HepG2 (cell line): Measurements from ENCODE around the gene MSANTD4. TPM values are rescaled to one million over a fixed set of nuclear protein-coding genes. Genes with fewer than 3 reads are reported as not detected.

Source experiments
- ATAC-seq: fragments of 200-7000 bp; cut with Tn5 transposase; 3 replicates; pipeline ENCODE4 v1.9.1; 2020; ENCODE audit warnings: mild to moderate bottlenecking, moderate library complexity
- Bru-seq: library from RNA; stranded (reverse); fragments of 400-500 nt; gene quantifications from one replicate; lab custom pipeline; 2021; lab: Mats Ljungman, UMichigan
- BruChase-seq, 2 experiments: library from RNA; stranded (reverse); fragments of 400-500 nt; gene quantifications; one replicate each; lab custom pipeline; 2021; lab: Mats Ljungman, UMichigan
- BruUV-seq: library from RNA; stranded (reverse); fragments of 400-500 nt; replicated peaks from 2 replicates; lab custom pipeline; 2021; lab: Mats Ljungman, UMichigan
- CTCF ChIA-PET: fragments of 300-600 bp; formaldehyde crosslinking; extraction: SDS; loops from one replicate; lab custom pipeline; 2021; ENCODE audit warnings: low total read pairs, inconsistent platforms, low intra/inter-chr PET ratio; lab: Yijun Ruan, JAX
- POLR2A ChIA-PET: fragments of 350-600 bp; sonication (Branson Sonifier 250); formaldehyde crosslinking; loops from one replicate; lab custom pipeline; 2020; ENCODE audit warnings: antibody characterized with exemption, inconsistent platforms; lab: Yijun Ruan, JAX
- DNase-seq: peaks from one replicate; pipeline ENCODE4 v3.0.0-alpha.2; 2015; ENCODE audit warnings: low spot score
- FAIRE-seq: peaks from 3 replicates; lab custom pipeline; 2011; peaks lifted over from hg19 to GRCh38; lab: Jason Lieb, UNC
- H2AFZ ChIP-seq: one replicate; pipeline ENCODE4 v1.6.1; 2011; ENCODE audit warnings: low read length, inconsistent platforms
- H3K27ac ChIP-seq: fragments of 300-600 bp; 3 replicates; pipeline ENCODE4 v1.8.0; 2011; ENCODE audit warnings: mixed run types, mild to moderate bottlenecking, mixed read lengths, low read length, inconsistent platforms; ENCODE audit not compliant: insufficient read depth; ENCODE audit errors: extremely low read length
- H3K27me3 ChIP-seq, 2 experiments: fragments of 200-600 bp in 1 of 2; 2 replicates in 1 of 2; 3 replicates in 1 of 2; pipeline versions ENCODE4 v1.6.0 to v1.8.0; 2011; ENCODE audit warnings: low read length in 2 of 2, mild to moderate bottlenecking in 2 of 2, moderate library complexity in 2 of 2, inconsistent platforms in 1 of 2; ENCODE audit not compliant: insufficient read depth in 2 of 2, control insufficient read depth in 1 of 2
- H3K36me3 ChIP-seq, 2 experiments: fragments of 200-600 bp in 1 of 2; replicated peaks in 1 of 2; 2 replicates in 1 of 2; 3 replicates in 1 of 2; pipeline versions ENCODE4 v1.5.1 to v1.8.0; 2011; ENCODE audit warnings: low read length in 2 of 2, inconsistent platforms in 1 of 2; ENCODE audit not compliant: insufficient read depth in 2 of 2, control insufficient read depth in 1 of 2
- H3K4me1 ChIP-seq: 2 replicates; pipeline ENCODE4 v1.5.1; 2012; ENCODE audit warnings: low read length, inconsistent platforms; ENCODE audit not compliant: insufficient read depth
- H3K4me2 ChIP-seq: 2 replicates; pipeline ENCODE4 v1.6.0; 2011; ENCODE audit warnings: low read depth, low read length, inconsistent platforms
- H3K4me3 ChIP-seq, 3 experiments: fragments of 200-600 bp in 1 of 3; sonication (generic), shearing (Covaris generic) in 1 of 3; replicated peaks in 1 of 3; 2 replicates each; pipeline ENCODE4 v1.5.1; 2011 to 2016; ENCODE audit warnings: low read length in 3 of 3, inconsistent platforms in 2 of 3, low read depth in 2 of 3, mild to moderate bottlenecking in 2 of 3, control low read depth in 1 of 3, mixed read lengths in 1 of 3; ENCODE audit not compliant: insufficient read depth in 1 of 3
- H3K79me2 ChIP-seq: one replicate; pipeline ENCODE4 v1.6.1; 2011; ENCODE audit warnings: low read length, inconsistent platforms; ENCODE audit not compliant: insufficient read depth
- H3K9ac ChIP-seq: 2 replicates; pipeline ENCODE4 v1.6.0; 2011; ENCODE audit warnings: mild to moderate bottlenecking, low read depth, low read length, inconsistent platforms; ENCODE audit not compliant: insufficient read depth
- H3K9me3 ChIP-seq: 2 replicates; pipeline ENCODE4 v1.5.1; 2012; ENCODE audit warnings: mild to moderate bottlenecking, low read length
- H4K20me1 ChIP-seq: 2 replicates; pipeline ENCODE4 v1.6.0; 2011; ENCODE audit warnings: inconsistent platforms, mild to moderate bottlenecking, low read length, moderate library complexity; ENCODE audit not compliant: insufficient read depth
- EP300 ChIP-seq, 3 experiments: sonication (generic) in 1 of 3; formaldehyde crosslinking in 1 of 3; IDR thresholded peaks; 2 replicates each; pipeline versions ENCODE4 v1.5.1 to v1.6.1; 2011 to 2020; ENCODE audit warnings: low read depth in 2 of 3, low read length in 2 of 3, borderline replicate concordance in 1 of 3, improper control_type of control experiment in 1 of 3, mild to moderate bottlenecking in 1 of 3, missing genetic modification reagents in 1 of 3, moderate library complexity in 1 of 3
- FOXK2 ChIP-seq: fragments of 450-650 bp; IDR thresholded peaks from 2 replicates; pipeline ENCODE4 v1.6.1; 2016
- KAT2B ChIP-seq: fragments of 150-350 bp; IDR thresholded peaks from 2 replicates; pipeline ENCODE4 v1.6.1; 2014; ENCODE audit warnings: low read depth, low read length, borderline replicate concordance
- PATZ1 ChIP-seq: sonication (generic); formaldehyde crosslinking; IDR thresholded peaks from 2 replicates; pipeline ENCODE4 v1.4.0; 2020; ENCODE audit warnings: missing genetic modification reagents
- POGK ChIP-seq: sonication (generic); formaldehyde crosslinking; conservative IDR thresholded peaks from 2 replicates; pipeline ENCODE4 v1.8.0; 2022; ENCODE audit warnings: mild to moderate bottlenecking, moderate library complexity, missing genetic modification reagents
- POLR2G ChIP-seq: fragments of 200-400 bp; formaldehyde crosslinking; IDR thresholded peaks from 2 replicates; pipeline ENCODE4 v1.6.1; 2018; ENCODE audit warnings: mild to moderate bottlenecking, low read depth, low read length, moderate library complexity
- RFXAP ChIP-seq: sonication (generic); formaldehyde crosslinking; IDR thresholded peaks from 2 replicates; pipeline ENCODE4 v1.4.0; 2020; ENCODE audit warnings: missing genetic modification reagents, borderline replicate concordance
- SRSF1 ChIP-seq: fragments of 200-400 bp; formaldehyde crosslinking; optimal IDR thresholded peaks from 2 replicates; pipeline ENCODE3; 2017; ENCODE audit warnings: mild to moderate bottlenecking, low read depth, low read length, moderate library complexity
- ZFP41 ChIP-seq: sonication (generic); formaldehyde crosslinking; IDR thresholded peaks from 2 replicates; pipeline ENCODE4 v1.4.0; 2020; ENCODE audit warnings: mild to moderate bottlenecking, missing genetic modification reagents, borderline replicate concordance
- WGBS: methylation state at CpG from one replicate; pipeline ENCODE4 v1.1.6; 2017; ENCODE audit warnings: low lambda C conversion rate; 5-methylcytosine and 5-hydroxymethylcytosine counted together
- in situ Hi-C: cut with HindIII; loops from 2 replicates; pipeline ENCODE4 v1.10.0; 2017; ENCODE audit warnings: low pct_unique_long_range_greater_than_20kb; ENCODE audit not compliant: extremely low pct_ligation_motif_present
- intact Hi-C: fragments of 100-400 bp; cut with micrococcal nuclease; formaldehyde crosslinking; loops from one replicate; pipeline ENCODE4 v1.10.0; 2022; ENCODE audit not compliant: unreplicated experiment
- long read RNA-seq, 2 experiments: library from RNA in 1 of 2; library from polyadenylated mRNA in 1 of 2; stranded (forward) in 1 of 2; unstranded in 1 of 2; transcript quantifications; one replicate each; pipeline ENCODE4 v2.0.0, GENCODE V29; 2019 to 2022
- polyA minus RNA-seq, 3 experiments: library from RNA; depleted of rRNA, polyadenylated mRNA; stranded (reverse); fragments of >200 nt; gene quantifications; 2 replicates each; pipeline ENCODE4 v1.2.3, GENCODE V29; 2011; ENCODE audit warnings: low replicate concordance in 1 of 3
- polyA plus RNA-seq, 8 experiments: library from polyadenylated mRNA; depleted of rRNA in 3 of 8; stranded (reverse) in 7 of 8; unstranded in 1 of 8; fragments of >200 nt; fragmentation: Illumina TruSeq in 4 of 8; extraction: Trizol in 4 of 8; gene quantifications; 2 replicates each; pipeline versions ENCODE4 v1.2.1 to v1.2.3, GENCODE V29; 2011 to 2016; ENCODE audit warnings: low read depth in 4 of 8, missing spikeins in 1 of 8, mixed read lengths in 1 of 8; ENCODE audit not compliant: insufficient read depth in 1 of 8
- total RNA-seq, 5 experiments: library from RNA; depleted of rRNA; stranded (reverse); fragments of >200 nt; fragmentation: Illumina TruSeq; extraction: Trizol; gene quantifications; 2 replicates each; pipeline ENCODE4 v1.2.3, GENCODE V29; 2016; ENCODE audit warnings: low read depth in 1 of 5

MSANTD4 gene
- 15.7 and 25.1 TPM in 2 replicates for total RNA-seq (2016; rRNA removed; fragmentation: Illumina TruSeq; extraction: Trizol)
- 1.1 and 3.2 TPM in 2 replicates for total RNA-seq (2016; cell fraction: cytosol; rRNA removed; fragmentation: Illumina TruSeq; extraction: Trizol; ENCODE audit: low read depth)
- total RNA-seq (2016; cell fraction: insoluble cytoplasmic fraction; rRNA removed; fragmentation: Illumina TruSeq; extraction: Trizol), result 15.6 and 21.9 TPM in 2 replicates
- 6.0 and 7.6 TPM in 2 replicates for total RNA-seq (2016; cell fraction: membrane; rRNA removed; fragmentation: Illumina TruSeq; extraction: Trizol)
- 11.5 and 14.2 TPM in 2 replicates for total RNA-seq (2016; cell fraction: nucleus; rRNA removed; fragmentation: Illumina TruSeq; extraction: Trizol)
- 3.8 and 4.4 TPM in 2 replicates for polyA plus RNA-seq (2011; rRNA removed)
- 2.1 and 3.3 TPM in 2 replicates for polyA plus RNA-seq (2011; cell fraction: cytosol; rRNA removed)
- polyA plus RNA-seq (2011; cell fraction: nucleus; rRNA removed), result 3.7 and 5.3 TPM in 2 replicates
- polyA plus RNA-seq (2012), result 8.6 and 9.2 TPM in 2 replicates
- 0.53 and 0.63 TPM in 2 replicates for polyA plus RNA-seq (2016; cell fraction: cytosol; fragmentation: Illumina TruSeq; extraction: Trizol; ENCODE audit: low read depth)
- 13.3 and 15.4 TPM in 2 replicates for polyA plus RNA-seq (2016; cell fraction: insoluble cytoplasmic fraction; fragmentation: Illumina TruSeq; extraction: Trizol; ENCODE audit: low read depth)
- 2.5 and 2.9 TPM in 2 replicates for polyA plus RNA-seq (2016; cell fraction: membrane; fragmentation: Illumina TruSeq; extraction: Trizol; ENCODE audit: low read depth)
- 9.9 and 10.2 TPM in 2 replicates for polyA plus RNA-seq (2016; cell fraction: nucleus; fragmentation: Illumina TruSeq; extraction: Trizol; ENCODE audit: insufficient read depth, low read depth)
- 2.9 and 5.6 TPM in 2 replicates for polyA minus RNA-seq (2011; rRNA and poly(A)+ RNA removed; ENCODE audit: low replicate concordance)
- polyA minus RNA-seq (2011; cell fraction: cytosol; rRNA and poly(A)+ RNA removed), result 7.7 TPM in 2 replicates
- polyA minus RNA-seq (2011; cell fraction: nucleus; rRNA and poly(A)+ RNA removed), result 15.2 and 21.0 TPM in 2 replicates
- Bru-seq, nascent RNA, result percentile 84 among the genes with signal in this experiment
- BruChase-seq, experiment 1, labeled RNA remaining after a 6-hour chase, result percentile 74 among the genes with signal in this experiment
- BruChase-seq, experiment 2, labeled RNA remaining after a 2-hour chase, result percentile 82 among the genes with signal in this experiment
- long read RNA-seq, experiment 1, partial matches to known transcripts, result 3 of 5 reads
- long read RNA-seq, experiment 1, other reads (novel, unspliced or antisense), result 1 of 5 reads
- long read RNA-seq, experiment 2, partial matches to known transcripts, result 4 of 22 reads
- long read RNA-seq, experiment 2, other reads (novel, unspliced or antisense), result 18 of 22 reads

GRCh38 chr11:106021967-106022794, at the start of gene MSANTD4:
TSS of gene MSANTD4 (minus strand) at chr11:106022240. CDS start at chr11:106010917, 11,323 bp downstream.
- peak; percentile 90 for FAIRE-seq
- in situ Hi-C loops, result loop anchor here (5.0 kb wide), 1 partner anchor 55 kb away; the partner anchor contains the start of genes AASDHPPT and KBTBD3
- TF ChIP-seq SRSF1 (peak; percentile 54), FOXK2 (no peak), ZFP41 (CRISPR knock-in tag) (no peak), RFXAP (0 out of 2 replicates have a peak, but pooled peaks have one; percentile 58), PATZ1 (CRISPR knock-in tag) (peak; percentile 84), EP300 (IDR thresholded peaks at IDR 0.05; ENCODE audit: low read depth in 2 of 2, low read length in 2 of 2) (no peak), EP300 (CRISPR knock-in tag; IDR thresholded peaks at IDR 0.05; ENCODE audit: borderline replicate concordance) (no peak), KAT2B (no peak), POLR2G (peak; percentile 81), POGK (CRISPR knock-in tag) (0 out of 2 replicates have a peak, but pooled peaks have one; percentile 42)

More at GRCh38 chr11:106021967-106022794, at the start of gene MSANTD4:
- Histone ChIP-seq H3K27me3 (no peaks in the 10 kb centered on the region), H4K20me1 (no peaks in the 10 kb centered on the region), H3K4me1 (peaks cover 28% of the 10 kb centered on the region), H3K4me2 (peak within 1 kb of the TSS; percentile 71), H3K79me2 (peaks cover 9% of the 10 kb centered on the region), H3K27ac (peak within 1 kb of the TSS; percentile 37), H3K36me3 (no peaks in the 10 kb centered on the region), H3K4me3 (peak within 1 kb of the TSS; percentile 74 to 96 (median 88)), H3K9me3 (no peaks in the 10 kb centered on the region), H3K9ac (peak within 1 kb of the TSS; percentile 72), H2AFZ (peak within 1 kb of the TSS; percentile 85)
- ChIA-PET CTCF (no interaction called here), POLR2A (interaction anchor here (1.6 kb wide), 1 partner anchor 55 kb away, joined by 9 read pairs; the partner anchor contains the start of genes AASDHPPT and KBTBD3)
- DNase-seq (peak; percentile 97), ATAC-seq (peak; percentile 99)
- no TSS peak for BruUV-seq
- 28% methylated on average over 9 of the region's 48 CpGs for WGBS
- intact Hi-C loops, result loop anchor here (1.0 to 5.0 kb wide), 2 partner anchors 55 to 1060 kb away; partner anchors contain the start of genes AASDHPPT and KBTBD3
